ENCODE measurements around the gene BTN1A1.
"Not testable (repeated sequence)": the region's sequence is repeated elsewhere in the genome, so short reads cannot be mapped to it uniquely, and the experiment has no call there.

The BTN1A1 gene

GRCh38 chr6:26541579-26541978 lies 41.5 kb downstream of the BTN1A1 start:
- no peak for DNase-seq

GRCh38 chr6:26543953-26544352 lies 43.9 kb downstream of the BTN1A1 start:
- no peak for DNase-seq

- DNase-seq = no peak
These were observed 44.4 kb downstream of the BTN1A1 start for GRCh38 chr6:26544473-26544872.

- DNase-seq = no peak
These were observed 45.5 kb downstream of the BTN1A1 start for GRCh38 chr6:26545627-26546026.

GRCh38 chr6:26547363-26547762 lies 47.3 kb downstream of the BTN1A1 start:
- DNase-seq = not testable (repeated sequence)

- peak; percentile 57 for DNase-seq
These were observed 50.3 kb downstream of the BTN1A1 start for GRCh38 chr6:26550250-26550993.

- no peak for DNase-seq
These were observed 52.1 kb downstream of the BTN1A1 start for GRCh38 chr6:26552205-26552604.

- no peak for DNase-seq
These were observed 52.6 kb downstream of the BTN1A1 start for GRCh38 chr6:26552640-26553188.

GRCh38 chr6:26553264-26553634 lies 53.1 kb downstream of the BTN1A1 start:
- peak; percentile 75 for DNase-seq

- peak; percentile 95 for DNase-seq
These were observed 53.7 kb downstream of the BTN1A1 start for GRCh38 chr6:26553635-26554446.

- DNase-seq = no peak
These were observed 54.3 kb downstream of the BTN1A1 start for GRCh38 chr6:26554447-26554696.

GRCh38 chr6:26554697-26555504 lies 54.8 kb downstream of the BTN1A1 start:
- DNase-seq = peak; percentile 83

- peak; percentile 32 for DNase-seq
These were observed 55.6 kb downstream of the BTN1A1 start for GRCh38 chr6:26555505-26556262.

- DNase-seq = peak; percentile 97
These were observed 56.4 kb downstream of the BTN1A1 start for GRCh38 chr6:26556263-26557070.
